Activated gamma-delta T cell treated with Interleukin-2 at 50 U/mL for 16 hours (primary cell): Measurements from ENCODE around the gene POLRMT.
"Not testable (repeated sequence)": the region's sequence is repeated elsewhere in the genome, so short reads cannot be mapped to it uniquely, and the experiment has no call there.

Experiments
- DNase-seq: peaks from one replicate; pipeline ENCODE4 v3.0.0-alpha.2; 2020

The POLRMT gene

GRCh38 chr19:590396-590745, 43.0 kb downstream of the POLRMT start:
- DNase-seq = no peak

- no peak for DNase-seq
These were observed 43.5 kb downstream of the POLRMT start, which contains the start of gene HCN2 for GRCh38 chr19:589693-590395. Gene HCN2 (plus strand): TSS chr19:589881. CDS start chr19:589946, 65 bp downstream.

- no peak for DNase-seq
These were observed 44.3 kb downstream of the POLRMT start for GRCh38 chr19:588741-589692.

GRCh38 chr19:588093-588740, 45.1 kb downstream of the POLRMT start:
- peak; percentile 51 for DNase-seq

GRCh38 chr19:585551-586110, 47.7 kb downstream of the POLRMT start:
- DNase-seq = no peak

- DNase-seq = not testable (repeated sequence)
These were observed 48.2 kb downstream of the POLRMT start for GRCh38 chr19:585146-585545.

GRCh38 chr19:584240-585001, 48.9 kb downstream of the POLRMT start:
- peak; percentile 68 for DNase-seq

GRCh38 chr19:583968-584239, 49.4 kb downstream of the POLRMT start:
- no peak for DNase-seq

- no peak for DNase-seq
These were observed 50.0 kb downstream of the POLRMT start for GRCh38 chr19:583198-583967.

GRCh38 chr19:582497-583197, 50.7 kb downstream of the POLRMT start:
- DNase-seq = no peak

GRCh38 chr19:581399-582111, 51.8 kb downstream of the POLRMT start:
- DNase-seq = no peak

- no peak for DNase-seq
These were observed 53.0 kb downstream of the POLRMT start for GRCh38 chr19:580274-580835.

GRCh38 chr19:579842-580155, 53.5 kb downstream of the POLRMT start:
- no peak for DNase-seq

- DNase-seq = no peak
These were observed 54.1 kb downstream of the POLRMT start for GRCh38 chr19:579111-579841.

GRCh38 chr19:577439-578392, 55.6 kb downstream of the POLRMT start:
- DNase-seq = no peak

GRCh38 chr19:576768-577438, 56.4 kb downstream of the POLRMT start:
- DNase-seq = no peak
